Activated CD4-positive, alpha-beta T cell treated with anti-CD3 and anti-CD28 coated beads for 1 hour (primary cell): ENCODE results near the gene KIRREL3.

Experiments
- DNase-seq: peaks from one replicate; pipeline ENCODE4 v3.0.0-alpha.2; 2020

The KIRREL3 gene

GRCh38 chr11:126658306-126659056 is 342.1 kb downstream of the KIRREL3 start:
- no peak for DNase-seq

DNA sequence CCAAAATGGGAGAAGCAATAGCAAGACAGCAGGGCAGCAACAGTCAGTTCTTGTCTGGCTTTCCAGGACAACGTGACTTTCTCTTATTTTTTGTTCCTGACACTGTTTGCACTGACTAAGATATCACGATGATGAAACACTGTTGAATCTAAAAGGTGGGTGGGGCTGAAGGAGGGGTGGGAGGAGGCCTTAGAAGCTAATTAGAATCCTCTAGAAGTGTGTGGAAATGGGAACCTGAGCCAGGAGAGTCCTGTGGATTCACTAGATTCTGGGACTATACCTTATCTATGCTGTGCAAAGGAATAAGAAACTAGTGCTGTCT is 344.8 kb downstream of the KIRREL3 start:
- DNase-seq = no peak

DNA sequence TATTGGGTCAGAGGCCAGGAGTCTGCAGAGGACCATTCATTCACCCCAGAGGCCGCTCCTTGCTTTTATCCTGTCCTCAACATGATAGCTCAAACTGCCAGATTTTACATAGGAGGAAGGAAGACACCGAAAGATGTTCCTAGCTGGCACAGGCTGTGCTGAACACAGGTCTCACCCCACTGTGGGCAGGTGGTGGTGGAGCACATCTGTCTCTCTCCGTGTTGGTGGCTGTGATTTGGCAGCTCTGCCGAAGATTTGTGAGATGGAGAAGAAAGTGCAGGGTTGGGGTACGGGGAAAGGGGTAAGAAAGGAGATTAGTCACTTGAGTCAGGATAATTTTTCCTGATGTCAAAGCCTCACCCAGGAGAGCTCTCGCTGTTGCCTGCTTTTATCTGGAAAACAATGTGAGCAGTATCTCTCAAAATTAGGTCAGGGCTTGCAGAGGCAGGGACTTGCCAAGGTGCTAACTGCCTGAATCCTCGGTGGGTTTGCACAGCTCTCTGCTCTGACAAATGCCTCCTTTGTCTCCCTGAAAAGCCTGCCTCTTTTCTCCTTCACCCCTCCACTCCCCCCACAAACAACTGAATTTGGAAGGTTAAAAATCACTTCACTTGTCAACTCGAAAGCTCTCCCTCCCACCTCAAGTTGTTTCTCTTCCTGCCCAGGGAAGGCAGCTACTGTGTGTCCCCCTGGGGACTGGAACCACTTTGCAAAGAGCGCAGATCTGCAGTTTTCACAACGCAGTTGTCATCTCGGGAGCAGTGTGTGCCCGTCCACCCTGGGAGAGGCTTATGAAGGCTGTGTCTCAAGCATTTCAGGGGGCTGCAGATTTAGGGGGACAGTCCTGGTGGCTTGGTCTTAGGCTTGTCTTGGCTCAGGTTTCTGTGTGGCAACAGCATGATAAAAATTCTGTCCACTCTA is 345.4 kb downstream of the KIRREL3 start:
- no peak for DNase-seq

GRCh38 chr11:126653040-126653439 is 347.5 kb downstream of the KIRREL3 start:
- no peak for DNase-seq

- no peak for DNase-seq
These were observed 352.8 kb downstream of the KIRREL3 start for GRCh38 chr11:126647735-126648134.

DNA sequence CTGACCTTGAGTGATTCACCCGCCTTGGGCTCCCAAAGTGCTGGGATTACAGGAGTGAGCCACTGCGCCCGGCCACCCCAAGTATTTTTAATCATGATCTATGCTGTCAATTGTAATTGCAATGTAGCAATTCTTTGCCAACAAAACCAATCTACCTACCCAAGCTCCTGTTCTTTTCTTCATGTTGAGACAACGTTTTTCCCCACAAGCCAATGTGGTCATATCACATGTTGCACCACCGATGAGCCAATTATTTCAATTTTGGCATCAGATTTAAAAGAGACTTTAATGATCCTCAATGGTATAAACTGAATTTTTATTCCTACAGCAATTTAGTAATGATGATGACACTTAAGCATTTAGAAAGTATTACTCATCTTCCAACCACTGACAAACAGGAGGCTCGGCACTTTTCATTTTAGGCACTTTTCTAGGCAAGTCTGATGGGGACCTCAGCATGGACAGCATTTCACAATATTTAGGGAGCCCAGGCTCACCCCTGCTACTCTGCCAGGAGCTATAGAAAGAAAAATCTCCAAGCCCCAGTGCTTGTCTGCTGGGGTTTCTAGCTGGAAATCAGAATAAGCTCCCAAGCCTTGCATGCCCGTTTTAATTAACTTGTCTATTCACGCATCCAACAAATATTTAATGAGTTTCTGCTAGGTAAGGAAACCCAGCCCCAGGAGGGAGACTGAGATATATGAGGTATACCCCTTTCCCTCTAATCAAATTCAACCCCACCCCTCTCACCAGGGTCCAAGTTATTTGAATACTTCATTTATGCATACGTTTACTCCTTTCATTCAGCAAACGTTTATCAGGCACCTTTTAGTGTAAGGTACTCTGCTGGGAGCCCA is 353.6 kb downstream of the KIRREL3 start:
- DNase-seq = no peak

DNA sequence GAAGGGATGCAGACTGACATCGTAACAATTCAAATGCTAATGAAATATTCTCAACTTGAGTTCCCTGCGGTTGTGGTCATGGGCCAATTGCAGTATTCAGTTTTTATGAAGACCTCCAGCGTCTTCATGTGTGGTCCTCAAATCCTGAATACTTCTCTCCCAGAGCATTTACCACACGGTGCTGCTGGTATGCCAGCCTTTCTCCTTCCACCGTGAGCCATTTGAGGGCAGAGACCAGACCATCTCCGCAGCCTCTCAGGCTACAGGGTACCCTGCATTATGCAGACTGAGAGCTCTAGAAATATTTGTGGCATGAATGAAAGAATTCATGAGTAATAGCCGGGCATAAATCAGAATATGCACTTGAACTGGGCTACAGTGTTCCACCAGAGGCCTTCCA is 355.4 kb downstream of the KIRREL3 start:
- DNase-seq = no peak

DNA sequence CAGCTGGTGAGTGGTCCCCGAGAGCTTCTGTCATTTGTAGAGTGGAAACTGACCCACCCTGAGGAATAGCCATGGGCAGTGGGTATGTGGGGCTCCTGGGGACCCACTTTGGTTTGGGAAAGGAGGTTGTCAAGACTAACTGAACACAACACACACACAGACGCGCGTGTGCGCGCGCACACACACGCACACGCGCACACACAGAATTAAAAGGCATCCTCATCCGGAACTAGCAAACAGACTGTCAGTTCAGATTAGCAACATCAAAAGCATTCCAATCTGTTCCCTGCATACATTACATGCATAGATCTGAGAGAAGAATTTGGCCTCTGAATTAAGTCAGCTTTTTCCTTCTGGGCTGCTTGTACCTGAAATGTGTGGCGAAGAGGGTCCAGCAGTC is 360.4 kb downstream of the KIRREL3 start:
- no peak for DNase-seq

- no peak for DNase-seq
These were observed 360.9 kb downstream of the KIRREL3 start for GRCh38 chr11:126639692-126640091.

GRCh38 chr11:126638648-126639047 is 361.9 kb downstream of the KIRREL3 start:
- DNase-seq = no peak

DNA sequence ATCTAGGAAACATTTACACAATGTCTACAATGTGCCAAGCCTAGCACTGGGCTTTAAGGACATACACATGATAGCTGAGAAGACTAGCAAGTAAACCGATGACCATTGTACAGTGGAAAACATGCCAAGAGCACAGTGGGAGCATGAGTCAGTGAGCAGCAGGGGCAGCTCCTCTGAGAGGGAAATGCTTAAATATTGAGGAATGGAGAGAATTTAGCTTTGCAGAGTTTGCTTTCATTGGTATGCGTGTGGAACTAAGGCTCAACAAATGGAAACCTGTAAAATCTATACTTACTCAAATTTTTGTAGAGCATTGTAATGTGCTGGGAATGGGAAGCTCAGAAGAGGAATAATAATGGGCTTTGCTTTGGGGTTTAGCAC is 362.8 kb downstream of the KIRREL3 start:
- no peak for DNase-seq

- DNase-seq = no peak
These were observed 363.4 kb downstream of the KIRREL3 start for GRCh38 chr11:126636911-126637794.

GRCh38 chr11:126635511-126635910 is 365.1 kb downstream of the KIRREL3 start:
- DNase-seq = no peak

DNA sequence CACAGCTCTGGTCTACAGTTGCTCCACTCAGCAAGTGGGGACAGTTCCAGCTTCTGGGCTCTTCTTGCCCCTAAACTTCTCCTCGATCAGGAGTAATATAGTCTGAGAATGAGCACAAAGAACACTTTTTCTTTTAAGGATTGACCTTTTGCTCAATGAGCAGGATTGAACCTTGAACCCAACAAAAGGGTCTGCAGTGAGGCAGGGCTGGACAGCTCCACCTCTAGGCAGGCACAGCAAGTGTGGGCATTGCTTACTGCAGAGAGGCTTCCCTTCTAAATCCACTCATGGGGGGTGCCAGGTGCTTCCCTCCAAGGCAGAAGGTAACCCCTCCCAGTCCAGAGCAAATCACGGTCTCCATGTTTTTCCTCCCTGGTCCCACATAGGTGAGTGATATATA is 365.6 kb downstream of the KIRREL3 start:
- no peak for DNase-seq

DNA sequence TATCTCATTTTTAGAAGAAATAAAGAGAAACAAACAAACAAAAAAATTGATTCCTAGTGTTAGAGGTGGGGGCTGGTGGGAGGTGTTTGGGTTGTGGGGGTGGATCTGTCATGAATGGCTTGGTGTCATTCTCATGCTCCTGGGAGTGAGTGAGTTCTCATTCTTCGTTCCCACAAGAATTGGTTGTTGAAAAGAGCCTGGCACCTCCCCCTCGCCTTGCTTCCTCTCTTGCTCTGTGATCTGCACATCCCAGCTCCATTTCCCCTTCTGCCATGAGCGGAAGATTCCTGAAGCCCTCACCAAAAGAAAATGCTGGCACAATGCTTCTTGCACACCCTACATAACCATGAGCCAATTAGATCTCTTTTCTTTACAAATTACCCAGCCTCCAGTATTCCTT is 367.2 kb downstream of the KIRREL3 start:
- no peak for DNase-seq

DNA sequence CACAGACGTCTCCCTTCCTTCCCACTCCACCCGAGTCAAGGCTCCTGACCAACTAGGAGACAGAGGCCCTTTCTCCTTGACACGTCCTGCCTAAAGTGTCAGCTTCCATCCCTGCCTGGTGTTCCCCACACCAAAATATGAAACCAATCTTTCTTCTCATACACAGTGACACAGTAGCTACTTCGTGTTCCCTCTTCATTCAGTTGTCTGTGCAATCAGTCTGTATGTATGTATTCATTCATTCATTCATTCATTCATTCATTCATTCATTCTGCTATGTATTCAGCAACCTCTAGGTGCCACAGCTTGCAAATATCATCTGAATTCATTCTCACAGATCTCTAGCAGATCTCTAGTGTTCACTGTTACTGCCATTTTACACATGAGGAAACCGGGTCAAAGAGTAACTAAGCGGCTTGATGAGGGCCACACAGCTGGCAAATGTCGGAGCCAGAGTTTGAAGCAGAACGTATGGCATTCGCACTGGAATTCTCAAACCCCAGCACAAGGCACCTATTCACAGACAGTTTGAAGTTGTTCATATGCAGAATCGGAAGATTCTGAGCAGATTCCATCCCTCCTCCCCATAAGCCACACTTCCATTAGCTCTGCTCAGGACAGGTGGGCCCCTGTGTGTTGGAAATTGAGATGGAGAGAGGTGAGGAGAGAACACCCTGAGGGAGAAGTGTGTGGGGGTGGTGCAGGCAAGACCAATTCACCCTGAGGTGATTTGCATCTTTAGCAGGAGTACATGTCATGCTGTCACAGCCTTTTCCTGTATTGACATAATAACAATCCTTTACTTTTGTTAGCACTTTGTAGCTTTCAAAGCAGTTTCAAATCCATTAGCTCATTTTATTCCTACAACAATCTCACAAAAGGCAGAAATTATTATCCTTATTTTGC is 369.4 kb downstream of the KIRREL3 start:
- DNase-seq = no peak

- DNase-seq = no peak
These were observed 370.1 kb downstream of the KIRREL3 start for GRCh38 chr11:126630488-126630887.

GRCh38 chr11:126628790-126629621 is 371.6 kb downstream of the KIRREL3 start:
- no peak for DNase-seq

- no peak for DNase-seq
These were observed 372.1 kb downstream of the KIRREL3 start for GRCh38 chr11:126628450-126628789.

DNA sequence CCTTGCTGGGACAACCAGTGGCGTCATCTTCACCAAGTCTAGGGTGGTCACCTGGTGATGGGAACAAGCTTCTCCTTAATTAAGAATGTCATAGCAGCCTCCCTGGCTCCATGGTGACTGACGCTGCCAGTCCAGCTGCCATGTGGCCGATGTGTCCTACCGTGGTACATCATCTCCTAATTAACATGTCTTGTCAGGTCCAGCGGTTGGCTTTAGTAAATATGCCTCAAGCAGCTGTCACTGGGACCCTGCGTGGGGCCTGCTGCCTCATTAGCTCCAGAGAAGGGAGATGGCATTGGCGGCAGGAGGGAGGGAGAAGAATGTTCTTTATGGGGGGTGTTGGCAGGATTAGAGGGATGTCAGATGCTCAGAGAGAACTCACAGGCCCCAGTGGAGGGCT is 373.1 kb downstream of the KIRREL3 start:
- DNase-seq = no peak
